Endothelial cell of umbilical vein (primary cell): ENCODE measurements around the gene ZFPM1. TPM values are rescaled to one million over a fixed set of nuclear protein-coding genes. Genes with fewer than 3 reads are reported as not detected.

ENCODE experiments used
- BruUV-seq: library from RNA; stranded (reverse); fragments of 400-500 nt; replicated peaks from 2 replicates; lab custom pipeline; 2021; lab: Mats Ljungman, UMichigan
- CTCF ChIA-PET: fragments of 300-600, 350-600 bp; sonication (Branson Sonifier 250); formaldehyde crosslinking; loops from one replicate; lab custom pipeline; 2021; ENCODE audit warnings: antibody characterized with exemption, inconsistent platforms; lab: Charles Lee
- POLR2A ChIA-PET: fragments of 300-600, 350-600 bp; sonication (Branson Sonifier 250); formaldehyde crosslinking; loops from one replicate; lab custom pipeline; 2021; ENCODE audit warnings: antibody characterized with exemption, inconsistent platforms; lab: Charles Lee
- DNase-seq: peaks from one replicate; pipeline ENCODE4 v3.0.0-alpha.2; 2011; ENCODE audit warnings: low read depth, low spot score
- FAIRE-seq: peaks from 2 replicates; lab custom pipeline; 2011; peaks lifted over from hg19 to GRCh38; lab: Jason Lieb, UNC
- H2AFZ ChIP-seq: 2 replicates; pipeline ENCODE4 v1.6.0; 2012; ENCODE audit warnings: low read depth, low read length, control low read depth, inconsistent platforms
- H3K27ac ChIP-seq: 2 replicates; pipeline ENCODE4 v1.5.1; 2011; ENCODE audit warnings: low read depth, mild to moderate bottlenecking, control low read depth, low read length, moderate library complexity; ENCODE audit not compliant: insufficient read depth
- H3K27me3 ChIP-seq, 2 experiments: 2 replicates each; pipeline versions ENCODE4 v1.6.0 to v1.6.1; 2011; ENCODE audit warnings: low read length in 2 of 2, mixed read lengths in 1 of 2; ENCODE audit not compliant: control insufficient read depth in 2 of 2, insufficient read depth in 2 of 2
- H3K36me3 ChIP-seq, 2 experiments: 2 replicates in 1 of 2; 3 replicates in 1 of 2; pipeline ENCODE4 v1.5.1; 2011; ENCODE audit warnings: low read length in 2 of 2, mild to moderate bottlenecking in 1 of 2, moderate library complexity in 1 of 2; ENCODE audit not compliant: control insufficient read depth in 2 of 2, insufficient read depth in 2 of 2; ENCODE audit errors: extremely low read depth in 1 of 2
- H3K4me1 ChIP-seq: 3 replicates; pipeline ENCODE4 v1.5.1; 2011; ENCODE audit warnings: mild to moderate bottlenecking, low read length; ENCODE audit not compliant: control insufficient read depth, insufficient read depth; ENCODE audit errors: extremely low read depth
- H3K4me2 ChIP-seq: 2 replicates; pipeline ENCODE4 v1.6.1; 2011; ENCODE audit warnings: low read length, control low read depth, mixed read lengths; ENCODE audit not compliant: insufficient read depth
- H3K4me3 ChIP-seq, 3 experiments: fragments of 200-600 bp in 1 of 3; sonication (generic), shearing (Covaris generic) in 1 of 3; replicated peaks in 1 of 3; 2 replicates each; pipeline ENCODE4 v1.5.1; 2011 to 2016; ENCODE audit warnings: control low read depth in 3 of 3, low read length in 3 of 3, mild to moderate bottlenecking in 2 of 3, inconsistent platforms in 1 of 3, low read depth in 1 of 3, moderate library complexity in 1 of 3; ENCODE audit not compliant: insufficient read depth in 1 of 3
- H3K79me2 ChIP-seq: 2 replicates; pipeline ENCODE4 v1.6.0; 2012; ENCODE audit warnings: low read length, inconsistent platforms; ENCODE audit not compliant: control insufficient read depth, insufficient read depth
- H3K9ac ChIP-seq: replicated peaks from 2 replicates; pipeline ENCODE3; 2011; ENCODE audit warnings: low read length, control low read depth; ENCODE audit not compliant: insufficient read depth; ENCODE audit errors: extremely low read depth
- H3K9me1 ChIP-seq: replicated peaks from 3 replicates; pipeline ENCODE4 v1.6.0; 2011; ENCODE audit warnings: mild to moderate bottlenecking, low read length; ENCODE audit not compliant: control insufficient read depth, insufficient read depth; ENCODE audit errors: extremely low read depth
- H3K9me3 ChIP-seq: replicated peaks from 2 replicates; pipeline ENCODE4 v1.5.1; 2012; ENCODE audit warnings: low read length, inconsistent platforms; ENCODE audit not compliant: control insufficient read depth, insufficient read depth
- H4K20me1 ChIP-seq: replicated peaks from 2 replicates; pipeline ENCODE3; 2011; ENCODE audit warnings: mild to moderate bottlenecking, low read length; ENCODE audit not compliant: control insufficient read depth, insufficient read depth; ENCODE audit errors: extremely low read depth
- CTCF ChIP-seq, 2 donors: IDR thresholded peaks; 1 replicate in 1 of 2; 2 replicates in 1 of 2; pipeline ENCODE4 v1.5.1; 2011; ENCODE audit warnings: low read length in 2 of 2, mild to moderate bottlenecking in 2 of 2, moderate library complexity in 2 of 2, control low read depth in 1 of 2, inconsistent platforms in 1 of 2, low read depth in 1 of 2; ENCODE audit not compliant: insufficient read depth in 1 of 2; ENCODE audit errors: extremely low read depth in 1 of 2
- EZH2 ChIP-seq: IDR thresholded peaks from 2 replicates; pipeline ENCODE4 v1.6.1; 2012; ENCODE audit warnings: borderline replicate concordance, low read depth, mild to moderate bottlenecking, moderate library complexity, low read length, inconsistent platforms; ENCODE audit not compliant: severe bottlenecking
- FOS ChIP-seq: IDR thresholded peaks from 2 replicates; pipeline ENCODE4 v1.6.1; 2011; ENCODE audit warnings: mild to moderate bottlenecking, low read length, moderate library complexity, borderline replicate concordance; ENCODE audit not compliant: insufficient read depth
- GATA2 ChIP-seq: IDR thresholded peaks from 2 replicates; pipeline ENCODE4 v1.7.0; 2011; ENCODE audit warnings: low read depth, mild to moderate bottlenecking, moderate library complexity, mixed read lengths, low read length; ENCODE audit not compliant: insufficient read length, insufficient read depth
- JUN ChIP-seq: IDR thresholded peaks from 2 replicates; pipeline ENCODE4 v1.6.1; 2011; ENCODE audit warnings: borderline replicate concordance, low read depth; ENCODE audit not compliant: insufficient read length, insufficient read depth
- MYC ChIP-seq: IDR thresholded peaks from one replicate; pipeline ENCODE4 v1.6.1; 2011; ENCODE audit warnings: mild to moderate bottlenecking, low read depth, low read length
- POLR2A ChIP-seq: IDR thresholded peaks from 2 replicates; pipeline ENCODE4 v1.6.1; 2012; ENCODE audit warnings: low read depth, mild to moderate bottlenecking, control low read depth, low read length
- POLR2AphosphoS5 ChIP-seq: IDR thresholded peaks from 2 replicates; pipeline ENCODE4 v1.6.1; 2012; ENCODE audit warnings: low read depth, mild to moderate bottlenecking, control low read depth, low read length, moderate library complexity; ENCODE audit not compliant: insufficient read depth
- dilution Hi-C: fragments of 300-500 bp; cut with MboI; formaldehyde crosslinking; loops from one replicate; pipeline ENCODE4 v1.15.0; 2019; ENCODE audit warnings: low sequenced_read_pairs; ENCODE audit not compliant: extremely low pct_ligation_motif_present
- intact Hi-C: fragments of 100-400 bp; cut with micrococcal nuclease; formaldehyde crosslinking; loops from one replicate; pipeline ENCODE4 v1.10.0; 2022
- polyA plus RNA-seq, 4 experiments: library from polyadenylated mRNA; depleted of rRNA in 3 of 4; stranded (reverse) in 3 of 4; unstranded in 1 of 4; fragments of >200 nt; gene quantifications; 2 replicates each; pipeline versions ENCODE4 v1.2.1 to v1.2.3, GENCODE V29; 2011 to 2012; ENCODE audit warnings: missing spikeins in 1 of 4
- total RNA-seq: library from RNA; stranded (reverse); gene quantifications from 2 replicates; pipeline ENCODE4 v1.2.3, GENCODE V29; 2021
- TF ChIP-seq, protein P1 (sequence below): IDR thresholded peaks from 2 replicates; pipeline ENCODE4 v1.6.1; 2011; ENCODE audit not compliant: insufficient read depth, insufficient read length

ZFPM1 gene
- total and polyA plus RNA-seq, 2 donors (not counting 3 experiments of a cell fraction or from before 2014, with no cell fraction given): 0.37 to 7.5 TPM

DNA sequence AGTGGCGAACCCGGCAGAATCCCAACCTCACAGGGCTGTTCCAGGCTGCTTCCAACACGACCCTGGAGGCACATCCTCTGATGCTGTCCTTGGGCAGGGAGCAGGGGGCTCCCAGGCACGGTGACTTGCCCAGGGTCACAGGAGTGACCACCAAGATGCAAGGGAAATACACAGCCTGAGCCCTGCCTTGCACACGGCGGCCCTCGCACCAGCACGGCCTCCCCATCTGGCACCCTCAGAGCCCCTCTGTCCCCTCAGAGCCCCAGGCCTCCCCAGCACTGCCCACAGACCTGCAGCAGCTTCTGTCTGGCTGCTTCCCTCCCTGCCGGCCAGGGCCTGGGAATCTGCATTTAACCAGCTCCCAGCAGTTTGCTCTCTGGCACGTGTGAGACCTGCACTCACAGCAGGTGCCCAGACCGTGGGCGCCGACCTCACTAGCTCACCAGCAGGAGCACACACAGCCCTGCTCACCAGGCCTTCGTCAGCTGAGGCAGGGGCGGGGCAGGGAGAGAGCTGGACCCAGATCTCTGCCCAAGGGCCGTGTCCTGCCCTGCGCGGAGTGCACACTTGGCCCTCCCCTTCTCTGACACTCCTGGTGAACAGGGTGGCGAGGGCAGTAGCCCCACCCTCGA, 87.4 kb downstream of the ZFPM1 start:
- TF ChIP-seq POLR2A: no peak
- TF ChIP-seq FOS: no peak
- no peak for TF ChIP-seq GATA2
- TF ChIP-seq, protein P1, sequence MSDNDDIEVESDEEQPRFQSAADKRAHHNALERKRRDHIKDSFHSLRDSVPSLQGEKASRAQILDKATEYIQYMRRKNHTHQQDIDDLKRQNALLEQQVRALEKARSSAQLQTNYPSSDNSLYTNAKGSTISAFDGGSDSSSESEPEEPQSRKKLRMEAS: no peak
- TF ChIP-seq CTCF (IDR thresholded peaks at IDR 0.05; ENCODE audit: extremely low read depth in 1 of 2, insufficient read depth in 1 of 2, low read depth in 1 of 2, low read length in 2 of 2): no peak
- TF ChIP-seq JUN: no peak
- no peak for TF ChIP-seq EZH2
- no peak for TF ChIP-seq POLR2AphosphoS5
- TF ChIP-seq MYC: no peak
- H3K4me1 ChIP-seq: no peaks in the 10 kb centered on the region

More for the DNA sequence above, 87.4 kb downstream of the ZFPM1 start:
- BruUV-seq: no TSS peak
- FAIRE-seq: no peak
- dilution Hi-C loops (no loop called here), intact Hi-C loops (no loop called here)
- Histone ChIP-seq H3K79me2 (no peaks in the 10 kb centered on the region), H3K27ac (no peak overlapping the region), H3K4me3 (no peak overlapping the region), H3K9me3 (peaks cover 3% of the 10 kb centered on the region), H3K4me2 (no peak overlapping the region), H3K9me1 (no peaks in the 10 kb centered on the region), H3K36me3 (no peaks in the 10 kb centered on the region), H3K9ac (no peak overlapping the region), H4K20me1 (no peaks in the 10 kb centered on the region), H3K27me3 (peaks cover 2 to 11% of the 10 kb centered on the region in 2 experiments), H2AFZ (no peak overlapping the region)
- no peak for DNase-seq
- CTCF ChIA-PET: no interaction called here
- POLR2A ChIA-PET: no interaction called here
